Hepatocyte (in vitro differentiated cells): ENCODE measurements around the gene HSPBP1. TPM values are rescaled to one million over a fixed set of nuclear protein-coding genes. Genes with fewer than 3 reads are reported as not detected.

Experiments used
- DNase-seq: peaks from one replicate; pipeline ENCODE4 v3.0.0-alpha.2; 2016; ENCODE audit warnings: low spot score
- H2AFZ ChIP-seq: fragments of 200-600 bp; sonication (generic); 2 replicates; pipeline ENCODE4 v1.6.0; 2016; ENCODE audit warnings: antibody characterized with exemption, mild to moderate bottlenecking
- H3K27ac ChIP-seq: fragments of 200-600 bp; sonication (generic); 2 replicates; pipeline ENCODE4 v1.5.1; 2016; ENCODE audit warnings: mild to moderate bottlenecking
- H3K27me3 ChIP-seq: fragments of 200-600 bp; sonication (generic); 2 replicates; pipeline ENCODE4 v1.6.1; 2016
- H3K36me3 ChIP-seq: fragments of 200-600 bp; sonication (generic); replicated peaks from 2 replicates; pipeline ENCODE4 v1.5.1; 2016; ENCODE audit warnings: low read depth; ENCODE audit not compliant: insufficient read depth
- H3K4me1 ChIP-seq: fragments of 200-600 bp; sonication (generic); 2 replicates; pipeline ENCODE4 v1.5.1; 2016; ENCODE audit warnings: mild to moderate bottlenecking, moderate library complexity; ENCODE audit not compliant: insufficient read depth
- H3K4me2 ChIP-seq: fragments of 200-600 bp; sonication (generic); 2 replicates; pipeline ENCODE4 v1.6.0; 2016
- H3K4me3 ChIP-seq: fragments of 200-600 bp; sonication (generic); 2 replicates; pipeline ENCODE4 v1.5.1; 2016; ENCODE audit warnings: mild to moderate bottlenecking
- H3K79me2 ChIP-seq: fragments of 200-600 bp; sonication (generic); 2 replicates; pipeline ENCODE4 v1.6.0; 2017; ENCODE audit warnings: mild to moderate bottlenecking
- H3K9me2 ChIP-seq: fragments of 200-600 bp; sonication (generic); replicated peaks from 2 replicates; pipeline ENCODE4 v1.6.0; 2017; ENCODE audit warnings: mild to moderate bottlenecking; ENCODE audit not compliant: insufficient read depth
- H3K9me3 ChIP-seq: fragments of 200-600 bp; sonication (generic); 2 replicates; pipeline ENCODE4 v1.5.1; 2016; ENCODE audit warnings: low read depth, mild to moderate bottlenecking
- H4K20me1 ChIP-seq: fragments of 200-600 bp; sonication (generic); 2 replicates; pipeline ENCODE4 v1.6.0; 2016; ENCODE audit warnings: mild to moderate bottlenecking; ENCODE audit not compliant: insufficient read depth, poor library complexity, severe bottlenecking
- EZH2 ChIP-seq: fragments of 200-600 bp; sonication (generic); IDR thresholded peaks from 2 replicates; pipeline ENCODE4 v1.6.1; 2016; ENCODE audit warnings: antibody characterized with exemption, mild to moderate bottlenecking, borderline replicate concordance
- EZH2phosphoT487 ChIP-seq: fragments of 200-600 bp; sonication (generic); IDR thresholded peaks from one replicate; pipeline ENCODE4 v1.6.1; 2018; ENCODE audit warnings: antibody characterized with exemption, mild to moderate bottlenecking, low read depth, moderate library complexity; ENCODE audit not compliant: unreplicated experiment, severe bottlenecking
- WGBS: methylation state at CpG from one replicate; pipeline ENCODE4 v1.1.6; 2016; ENCODE audit warnings: low lambda C conversion rate; ENCODE audit errors: missing lambda C conversion rate; 5-methylcytosine and 5-hydroxymethylcytosine counted together
- polyA plus RNA-seq: library from polyadenylated mRNA; unstranded; fragments of >200 nt; fragmentation: Nextera tagmentation; extraction: Ambion mirVana; gene quantifications from 2 replicates; pipeline ENCODE4 v1.2.1, GENCODE V29; 2016
- total RNA-seq: library from RNA; depleted of rRNA; stranded (reverse); fragments of >200 nt; gene quantifications from 2 replicates; pipeline ENCODE4 v1.2.3, GENCODE V29; 2014
- TF ChIP-seq, protein P1 (sequence below): fragments of 200-600 bp; sonication (generic); IDR thresholded peaks from 2 replicates; pipeline ENCODE4 v1.5.1; 2016; ENCODE audit warnings: antibody characterized with exemption, mild to moderate bottlenecking; ENCODE audit not compliant: poor library complexity

HSPBP1 gene
- total and polyA plus RNA-seq, 2 experiments from 2014 or later, result 31.5 to 52.2 TPM

DNA sequence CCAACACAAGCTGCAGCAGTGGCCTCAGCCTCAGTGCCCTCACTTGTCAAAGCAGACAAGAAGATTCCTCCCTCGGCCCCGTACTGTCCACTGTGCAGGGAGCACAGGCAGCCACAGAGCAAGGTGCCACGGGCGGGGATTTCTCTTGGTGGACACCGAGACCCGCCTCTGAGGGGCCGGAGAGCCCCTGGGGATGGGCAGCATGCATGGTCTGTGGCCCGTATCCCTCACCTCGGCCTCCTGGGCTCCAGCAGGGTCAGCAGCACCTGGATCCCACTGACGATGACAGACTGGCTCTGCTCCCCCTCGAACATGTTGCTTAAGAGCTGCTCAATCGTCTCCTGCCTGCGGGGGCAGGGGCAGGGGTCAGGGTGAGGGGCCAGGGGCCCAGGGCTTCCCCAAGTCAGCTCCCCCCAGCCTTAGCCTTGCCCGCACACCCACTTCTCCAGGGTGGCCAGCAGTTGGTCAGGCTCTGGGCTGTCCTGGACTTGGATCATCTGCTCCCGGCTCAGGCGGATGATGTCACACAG lies 37.9 kb downstream of the HSPBP1 start:
- no peak overlapping the region for H2AFZ ChIP-seq
- no peaks in the 10 kb centered on the region for H3K27me3 ChIP-seq
- DNase-seq, result no peak
- no peaks in the 10 kb centered on the region for H3K9me3 ChIP-seq
- no peak overlapping the region for H3K4me3 ChIP-seq
- TF ChIP-seq EZH2phosphoT487 (no peak), EZH2 (no peak)
- TF ChIP-seq, protein P1, sequence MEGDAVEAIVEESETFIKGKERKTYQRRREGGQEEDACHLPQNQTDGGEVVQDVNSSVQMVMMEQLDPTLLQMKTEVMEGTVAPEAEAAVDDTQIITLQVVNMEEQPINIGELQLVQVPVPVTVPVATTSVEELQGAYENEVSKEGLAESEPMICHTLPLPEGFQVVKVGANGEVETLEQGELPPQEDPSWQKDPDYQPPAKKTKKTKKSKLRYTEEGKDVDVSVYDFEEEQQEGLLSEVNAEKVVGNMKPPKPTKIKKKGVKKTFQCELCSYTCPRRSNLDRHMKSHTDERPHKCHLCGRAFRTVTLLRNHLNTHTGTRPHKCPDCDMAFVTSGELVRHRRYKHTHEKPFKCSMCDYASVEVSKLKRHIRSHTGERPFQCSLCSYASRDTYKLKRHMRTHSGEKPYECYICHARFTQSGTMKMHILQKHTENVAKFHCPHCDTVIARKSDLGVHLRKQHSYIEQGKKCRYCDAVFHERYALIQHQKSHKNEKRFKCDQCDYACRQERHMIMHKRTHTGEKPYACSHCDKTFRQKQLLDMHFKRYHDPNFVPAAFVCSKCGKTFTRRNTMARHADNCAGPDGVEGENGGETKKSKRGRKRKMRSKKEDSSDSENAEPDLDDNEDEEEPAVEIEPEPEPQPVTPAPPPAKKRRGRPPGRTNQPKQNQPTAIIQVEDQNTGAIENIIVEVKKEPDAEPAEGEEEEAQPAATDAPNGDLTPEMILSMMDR, result no peak
- peaks cover 16% of the 10 kb centered on the region for H4K20me1 ChIP-seq
- H3K27ac ChIP-seq, result no peak overlapping the region
- 98% methylated on average over 14 of the region's 16 CpGs for WGBS
- H3K79me2 ChIP-seq, result peaks cover 2% of the 10 kb centered on the region
- no peaks in the 10 kb centered on the region for H3K9me2 ChIP-seq
- H3K4me1 ChIP-seq, result no peaks in the 10 kb centered on the region
- H3K36me3 ChIP-seq, result no peaks in the 10 kb centered on the region
- no peak overlapping the region for H3K4me2 ChIP-seq

DNA sequence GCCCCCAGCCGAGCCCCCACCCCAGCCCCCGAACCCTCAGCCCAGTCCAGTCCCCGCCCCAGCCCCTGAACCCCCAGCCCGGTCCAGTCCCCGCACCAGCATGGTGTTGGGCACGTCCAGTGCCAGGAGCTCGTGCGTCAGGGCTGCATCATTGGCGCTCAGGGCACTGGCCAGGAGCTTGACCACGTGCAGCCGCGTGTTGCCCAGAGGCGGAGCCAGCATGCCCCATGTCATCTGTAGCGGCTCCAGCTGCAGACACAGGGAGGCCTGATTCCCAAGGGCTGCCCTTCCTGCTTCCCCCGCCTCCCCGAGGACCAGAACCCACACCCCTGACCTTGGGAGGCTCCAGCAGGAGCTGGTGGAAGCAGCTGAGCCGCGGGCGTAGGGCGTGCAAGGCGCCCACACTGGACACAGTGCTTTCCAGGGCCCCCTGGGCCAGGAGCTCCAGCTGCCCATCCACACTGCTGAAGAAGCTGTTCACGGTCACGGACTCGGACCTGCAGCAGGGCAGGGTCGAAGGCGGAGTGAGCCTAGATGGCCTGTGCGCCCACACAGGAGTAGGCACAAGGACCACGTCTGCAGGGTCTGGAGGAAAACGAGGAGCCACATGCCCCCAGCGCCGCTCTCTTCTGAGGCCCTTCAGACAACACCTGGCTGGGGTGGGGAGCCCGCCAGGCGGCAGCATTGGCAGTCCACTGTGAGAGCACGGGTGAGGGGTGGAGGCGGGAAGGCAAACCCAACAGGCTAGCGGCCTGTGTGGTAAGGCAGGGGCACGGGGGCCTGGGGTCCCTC lies 38.6 kb downstream of the HSPBP1 start:
- H3K27me3 ChIP-seq, result no peaks in the 10 kb centered on the region
- H3K27ac ChIP-seq, result no peak overlapping the region
- DNase-seq, result no peak
- H3K4me2 ChIP-seq, result no peak overlapping the region
- no peak overlapping the region for H2AFZ ChIP-seq
- H3K9me2 ChIP-seq, result no peaks in the 10 kb centered on the region
- H3K9me3 ChIP-seq, result no peaks in the 10 kb centered on the region
- no peak overlapping the region for H3K4me3 ChIP-seq
- TF ChIP-seq, protein P1, result no peak
- TF ChIP-seq EZH2phosphoT487 (no peak), EZH2 (no peak)
- no peaks in the 10 kb centered on the region for H3K79me2 ChIP-seq
- WGBS, result 98% methylated on average over 35 of the region's 37 CpGs
- H4K20me1 ChIP-seq, result peaks cover 10% of the 10 kb centered on the region
- no peaks in the 10 kb centered on the region for H3K4me1 ChIP-seq
- no peaks in the 10 kb centered on the region for H3K36me3 ChIP-seq

DNA sequence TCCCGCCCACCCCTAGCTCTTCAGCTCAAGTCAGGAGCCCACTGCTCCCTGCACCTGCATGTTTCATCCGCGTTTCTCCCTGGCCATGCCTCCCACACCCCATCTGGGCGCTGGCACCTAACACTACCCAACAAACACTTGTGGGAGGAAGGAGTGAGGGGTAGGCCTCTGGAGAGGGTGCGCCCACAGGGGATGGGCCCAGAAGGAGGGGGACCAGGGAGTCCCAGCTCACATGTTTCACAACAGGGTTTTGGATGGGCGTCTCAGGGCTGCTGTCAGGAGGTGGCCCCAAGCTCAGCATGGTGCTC lies 39.2 kb downstream of the HSPBP1 start:
- no peak for DNase-seq
- Histone ChIP-seq H3K27me3 (no peaks in the 10 kb centered on the region), H3K9me3 (no peaks in the 10 kb centered on the region), H3K4me1 (no peaks in the 10 kb centered on the region), H3K27ac (no peak overlapping the region), H3K79me2 (no peaks in the 10 kb centered on the region), H3K9me2 (no peaks in the 10 kb centered on the region), H3K4me2 (no peak overlapping the region), H4K20me1 (peaks cover 3% of the 10 kb centered on the region), H3K4me3 (no peak overlapping the region), H3K36me3 (no peaks in the 10 kb centered on the region), H2AFZ (no peak overlapping the region)
- no peak for TF ChIP-seq EZH2
- TF ChIP-seq, protein P1, result no peak
- no peak for TF ChIP-seq EZH2phosphoT487
- 97% methylated on average over 6 of the region's 6 CpGs for WGBS
